ENCODE data around the gene TOPORS.

Gene TOPORS

DNA sequence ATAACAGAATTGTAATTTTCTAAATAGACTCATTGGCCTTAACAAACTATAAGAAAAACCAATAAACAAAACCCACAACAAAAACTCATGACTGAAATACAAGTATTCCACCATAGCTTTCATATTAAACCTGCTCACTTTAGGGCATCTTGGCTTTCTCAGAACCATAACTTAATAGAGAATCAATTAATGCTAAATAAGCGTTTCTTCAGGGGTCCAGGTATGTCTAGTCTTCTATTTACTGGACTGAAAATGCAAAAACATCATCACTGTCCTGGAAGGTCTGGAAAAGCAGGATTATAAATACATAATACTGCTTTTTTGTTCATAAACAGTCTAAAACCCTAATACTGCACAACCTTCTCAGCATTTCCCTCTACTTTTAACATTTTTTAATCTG, 6.5 kb downstream of the TOPORS start:
- no peak overlapping the region for H3K4me3 ChIP-seq (ENCODE audit: low read length)
- no peaks in the 10 kb centered on the region for H3K27me3 ChIP-seq (ENCODE audit: control insufficient read depth, low read length)
- peaks cover 45% of the 10 kb centered on the region for H4K20me1 ChIP-seq (ENCODE audit: control insufficient read depth, insufficient read depth, low read depth, low read length)
- peaks cover 71% of the 10 kb centered on the region for H3K36me3 ChIP-seq (ENCODE audit: control insufficient read depth, low read length)
- H3F3A ChIP-seq (ENCODE audit: control insufficient read depth, insufficient read depth), result no peaks in the 10 kb centered on the region
- no peak for TF ChIP-seq EZH2phosphoT487 (IDR thresholded peaks at IDR 0.05; ENCODE audit: borderline replicate concordance, low read length)
- TF ChIP-seq, protein P1, sequence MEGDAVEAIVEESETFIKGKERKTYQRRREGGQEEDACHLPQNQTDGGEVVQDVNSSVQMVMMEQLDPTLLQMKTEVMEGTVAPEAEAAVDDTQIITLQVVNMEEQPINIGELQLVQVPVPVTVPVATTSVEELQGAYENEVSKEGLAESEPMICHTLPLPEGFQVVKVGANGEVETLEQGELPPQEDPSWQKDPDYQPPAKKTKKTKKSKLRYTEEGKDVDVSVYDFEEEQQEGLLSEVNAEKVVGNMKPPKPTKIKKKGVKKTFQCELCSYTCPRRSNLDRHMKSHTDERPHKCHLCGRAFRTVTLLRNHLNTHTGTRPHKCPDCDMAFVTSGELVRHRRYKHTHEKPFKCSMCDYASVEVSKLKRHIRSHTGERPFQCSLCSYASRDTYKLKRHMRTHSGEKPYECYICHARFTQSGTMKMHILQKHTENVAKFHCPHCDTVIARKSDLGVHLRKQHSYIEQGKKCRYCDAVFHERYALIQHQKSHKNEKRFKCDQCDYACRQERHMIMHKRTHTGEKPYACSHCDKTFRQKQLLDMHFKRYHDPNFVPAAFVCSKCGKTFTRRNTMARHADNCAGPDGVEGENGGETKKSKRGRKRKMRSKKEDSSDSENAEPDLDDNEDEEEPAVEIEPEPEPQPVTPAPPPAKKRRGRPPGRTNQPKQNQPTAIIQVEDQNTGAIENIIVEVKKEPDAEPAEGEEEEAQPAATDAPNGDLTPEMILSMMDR (IDR thresholded peaks at IDR 0.05; ENCODE audit: low read depth, low read length, poor library complexity, severe bottlenecking), result no peak
- no peaks in the 10 kb centered on the region for H3K9me3 ChIP-seq (ENCODE audit: control insufficient read depth, insufficient read depth, low read length)
- no peak overlapping the region for H3K27ac ChIP-seq (ENCODE audit: low read depth, low read length)
- peaks cover 97% of the 10 kb centered on the region for H3K79me2 ChIP-seq (ENCODE audit: control insufficient read depth, low read length)
- no peaks in the 10 kb centered on the region for H3K9me2 ChIP-seq (replicated peaks; ENCODE audit: control insufficient read depth, low read length)
- no peak overlapping the region for H3K4me2 ChIP-seq (ENCODE audit: low read length)
- peaks cover 7% of the 10 kb centered on the region for H3K4me1 ChIP-seq (ENCODE audit: control insufficient read depth, low read length)

DNA sequence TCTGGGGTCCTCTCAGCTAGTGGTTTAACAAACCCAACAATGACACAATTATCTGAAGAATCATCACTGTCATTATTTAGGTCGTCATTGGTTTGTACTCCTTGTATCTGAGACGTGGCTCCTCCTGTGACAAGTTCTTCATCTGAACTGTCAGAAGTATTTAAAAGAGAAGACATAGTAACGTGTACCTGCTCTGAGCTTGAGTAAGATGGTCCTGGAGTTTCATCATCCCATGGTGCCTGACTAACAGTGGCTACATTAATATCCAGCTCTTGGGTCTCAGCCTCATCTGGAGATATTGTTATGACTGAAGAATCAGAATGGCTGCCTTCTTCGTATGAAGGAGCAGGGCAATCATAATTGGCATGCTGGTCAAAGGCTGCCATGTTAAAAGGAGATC, 9.3 kb downstream of the TOPORS start:
- H3K36me3 ChIP-seq (ENCODE audit: control insufficient read depth, low read length), result peaks cover 59% of the 10 kb centered on the region
- no peak overlapping the region for H3K4me3 ChIP-seq (ENCODE audit: low read length)
- H3K27me3 ChIP-seq (ENCODE audit: control insufficient read depth, low read length), result no peaks in the 10 kb centered on the region
- H4K20me1 ChIP-seq (ENCODE audit: control insufficient read depth, insufficient read depth, low read depth, low read length), result peaks cover 27% of the 10 kb centered on the region
- H3K27ac ChIP-seq (ENCODE audit: low read depth, low read length), result no peak overlapping the region
- H3K4me2 ChIP-seq (ENCODE audit: low read length), result no peak overlapping the region
- no peaks in the 10 kb centered on the region for H3K9me3 ChIP-seq (ENCODE audit: control insufficient read depth, insufficient read depth, low read length)
- H3F3A ChIP-seq (ENCODE audit: control insufficient read depth, insufficient read depth), result no peaks in the 10 kb centered on the region
- H3K79me2 ChIP-seq (ENCODE audit: control insufficient read depth, low read length), result peaks cover 71% of the 10 kb centered on the region
- no peaks in the 10 kb centered on the region for H3K4me1 ChIP-seq (ENCODE audit: control insufficient read depth, low read length)
- H3K9me2 ChIP-seq (replicated peaks; ENCODE audit: control insufficient read depth, low read length), result no peaks in the 10 kb centered on the region
- TF ChIP-seq, protein P1 (IDR thresholded peaks at IDR 0.05; ENCODE audit: low read depth, low read length, poor library complexity, severe bottlenecking), result no peak
- TF ChIP-seq EZH2phosphoT487 (IDR thresholded peaks at IDR 0.05; ENCODE audit: borderline replicate concordance, low read length), result no peak

DNA sequence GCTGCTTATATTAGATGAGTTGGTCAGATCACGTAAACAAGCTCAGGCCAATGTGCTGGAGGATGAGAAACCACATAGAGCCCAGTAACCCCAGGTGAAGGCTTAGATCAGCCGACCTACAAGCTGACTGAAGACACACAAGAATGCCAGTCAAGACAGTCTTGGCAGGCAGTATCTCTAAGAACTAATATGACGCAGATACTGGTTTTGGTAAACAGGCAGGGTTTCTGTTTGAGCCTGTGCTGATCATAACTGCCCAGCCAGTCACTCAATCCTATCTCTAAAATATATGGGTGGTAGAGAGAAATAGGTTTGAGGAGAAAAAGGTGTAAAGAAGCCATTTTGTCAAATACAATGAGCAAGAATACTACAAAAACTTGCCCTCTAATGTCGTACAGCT, 18.6 kb downstream of the TOPORS start:
- no peaks in the 10 kb centered on the region for H3K4me1 ChIP-seq (ENCODE audit: control insufficient read depth, low read length)
- no peaks in the 10 kb centered on the region for H3K79me2 ChIP-seq (ENCODE audit: control insufficient read depth, low read length)
- no peaks in the 10 kb centered on the region for H3K27me3 ChIP-seq (ENCODE audit: control insufficient read depth, low read length)
- H3K4me2 ChIP-seq (ENCODE audit: low read length), result no peak overlapping the region
- no peaks in the 10 kb centered on the region for H4K20me1 ChIP-seq (ENCODE audit: control insufficient read depth, insufficient read depth, low read depth, low read length)
- no peaks in the 10 kb centered on the region for H3K9me3 ChIP-seq (ENCODE audit: control insufficient read depth, insufficient read depth, low read length)
- no peak overlapping the region for H3K4me3 ChIP-seq (ENCODE audit: low read length)
- no peak overlapping the region for H3K27ac ChIP-seq (ENCODE audit: low read depth, low read length)
- H3F3A ChIP-seq (ENCODE audit: control insufficient read depth, insufficient read depth), result peaks cover 2% of the 10 kb centered on the region; the same call in 1 of the 2 replicates
- TF ChIP-seq, protein P1 (IDR thresholded peaks at IDR 0.05; ENCODE audit: low read depth, low read length, poor library complexity, severe bottlenecking), result no peak
- no peak for TF ChIP-seq EZH2phosphoT487 (IDR thresholded peaks at IDR 0.05; ENCODE audit: borderline replicate concordance, low read length)
- no peaks in the 10 kb centered on the region for H3K9me2 ChIP-seq (replicated peaks; ENCODE audit: control insufficient read depth, low read length)
- H3K36me3 ChIP-seq (ENCODE audit: control insufficient read depth, low read length), result 0 out of 2 replicates have a peak, but pooled peaks cover 3% of the 10 kb centered on the region
